HG03558 (cell line): Measurements from ENCODE around the gene U2AF1L4.
"Not testable (repeated sequence)": the region's sequence is repeated elsewhere in the genome, so short reads cannot be mapped to it uniquely, and the experiment has no call there.

ENCODE experiments used
- ATAC-seq: cut with Tn5 transposase; IDR thresholded peaks from one replicate; pipeline ENCODE4 v1.9.1; 2021; ENCODE audit warnings: moderate number of reproducible peaks; ENCODE audit not compliant: unreplicated experiment; ENCODE audit errors: extremely low read depth

U2AF1L4 gene

GRCh38 chr19:35781650-35782049 lies 36.4 kb upstream of the U2AF1L4 start:
- ATAC-seq: no peak

GRCh38 chr19:35780717-35781116 lies 35.5 kb upstream of the U2AF1L4 start:
- ATAC-seq: no peak

DNA sequence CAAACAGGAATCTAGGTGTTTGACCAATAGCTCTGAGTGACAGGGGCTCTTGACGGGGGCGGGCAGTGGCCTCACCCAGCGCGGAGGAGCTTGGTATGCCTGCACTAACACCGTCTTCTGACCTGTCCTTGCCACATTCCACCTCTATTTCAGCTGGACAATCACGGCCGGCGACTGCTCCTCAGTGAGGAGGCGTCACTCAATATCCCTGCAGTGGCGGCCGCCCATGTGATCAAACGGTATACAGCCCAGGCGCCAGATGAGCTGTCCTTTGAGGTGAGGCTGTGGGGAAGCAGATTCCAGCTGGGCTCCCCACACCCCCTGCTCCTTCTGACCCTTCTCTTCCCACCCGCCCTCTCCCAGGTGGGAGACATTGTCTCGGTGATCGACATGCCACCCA lies 34.8 kb upstream of the U2AF1L4 start:
- ATAC-seq: no peak

DNA sequence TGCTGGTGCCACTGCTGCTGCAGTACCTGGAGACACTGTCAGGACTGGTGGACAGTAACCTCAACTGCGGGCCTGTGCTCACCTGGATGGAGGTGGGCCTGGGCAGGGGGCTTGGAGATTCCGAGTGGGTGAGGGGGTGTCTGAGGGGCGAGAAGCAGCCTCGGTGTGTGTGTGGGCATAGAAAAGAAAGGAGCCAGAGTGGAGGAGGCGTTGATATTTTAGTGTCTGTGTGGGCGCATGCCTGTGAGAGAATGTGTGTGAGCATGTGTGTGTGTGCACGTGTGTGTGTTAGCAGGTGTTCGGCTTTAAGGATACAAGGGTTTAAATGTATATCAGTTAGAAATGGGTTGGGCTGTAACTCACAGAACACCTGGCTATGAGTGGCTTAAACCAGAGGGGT lies 33.8 kb upstream of the U2AF1L4 start:
- ATAC-seq: no peak

GRCh38 chr19:35777961-35778360 lies 32.7 kb upstream of the U2AF1L4 start:
- no peak for ATAC-seq

DNA sequence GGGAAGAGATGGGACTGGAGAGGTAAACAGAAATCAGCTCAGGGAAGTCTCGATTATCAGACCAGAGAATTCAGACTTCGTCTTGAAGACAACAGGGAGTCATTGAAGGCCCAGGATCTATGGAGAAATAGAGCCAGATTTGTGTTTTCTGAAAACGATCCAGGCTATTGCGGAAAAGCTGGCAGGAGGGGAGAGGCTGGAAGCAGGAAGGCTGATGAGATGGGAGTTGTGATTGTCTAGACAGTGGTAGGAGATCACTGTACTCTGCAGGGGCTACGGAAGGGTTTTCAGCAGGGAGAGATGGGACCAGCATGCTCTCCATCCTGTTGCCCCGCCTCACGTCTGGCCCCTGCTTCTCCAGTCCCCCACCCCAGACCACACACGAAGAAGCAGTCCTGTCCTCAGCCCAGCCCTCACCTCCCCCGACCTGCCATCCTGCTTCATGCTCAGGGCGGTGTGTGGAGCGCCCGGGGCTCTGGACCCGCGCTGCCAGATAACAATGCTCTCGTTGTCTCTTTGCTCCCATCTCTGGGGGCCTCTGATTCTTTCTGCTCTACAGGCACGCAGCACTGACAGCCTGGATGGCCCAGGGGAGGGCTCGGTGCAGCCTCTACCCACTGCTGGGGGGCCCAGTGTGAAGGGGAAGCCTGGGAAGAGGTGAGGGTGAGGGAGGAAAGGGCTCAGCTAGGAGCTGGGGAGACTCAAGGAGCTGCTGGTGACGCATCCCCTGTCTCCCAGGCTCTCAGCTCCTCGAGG lies 32.0 kb upstream of the U2AF1L4 start:
- no peak for ATAC-seq

DNA sequence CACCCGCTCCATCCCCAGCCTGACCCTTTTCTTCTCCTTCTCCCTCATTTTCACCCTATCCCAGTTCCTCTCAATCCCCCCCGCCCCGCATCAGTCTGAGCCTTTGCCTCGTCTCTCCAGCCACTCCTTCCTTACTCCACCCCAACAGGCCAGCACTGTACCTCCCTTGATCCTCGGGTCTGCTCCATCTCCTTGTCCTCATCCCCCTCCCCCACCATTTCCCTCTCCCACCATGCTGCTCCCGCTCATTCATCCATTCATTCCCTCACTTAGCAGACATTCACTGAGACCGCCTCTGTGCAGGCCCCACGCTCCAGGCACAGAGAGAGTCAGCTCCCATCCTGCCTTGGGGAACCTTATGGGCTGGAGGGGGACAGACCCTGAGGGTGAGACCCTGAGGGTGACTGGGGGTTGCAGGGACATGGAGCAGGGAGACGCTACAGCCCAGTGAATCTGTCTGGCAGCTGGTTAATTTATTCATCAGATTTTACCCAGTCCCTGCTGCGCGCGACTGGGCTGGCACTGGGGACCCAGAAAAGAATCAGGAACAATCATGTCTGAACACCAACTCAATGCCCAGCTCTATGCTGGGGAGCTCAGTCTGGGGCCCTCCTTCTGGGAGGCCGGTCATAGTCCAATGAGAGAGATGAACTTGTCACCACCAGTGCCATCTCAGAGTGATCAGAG lies 31.0 kb upstream of the U2AF1L4 start:
- ATAC-seq: no peak

DNA sequence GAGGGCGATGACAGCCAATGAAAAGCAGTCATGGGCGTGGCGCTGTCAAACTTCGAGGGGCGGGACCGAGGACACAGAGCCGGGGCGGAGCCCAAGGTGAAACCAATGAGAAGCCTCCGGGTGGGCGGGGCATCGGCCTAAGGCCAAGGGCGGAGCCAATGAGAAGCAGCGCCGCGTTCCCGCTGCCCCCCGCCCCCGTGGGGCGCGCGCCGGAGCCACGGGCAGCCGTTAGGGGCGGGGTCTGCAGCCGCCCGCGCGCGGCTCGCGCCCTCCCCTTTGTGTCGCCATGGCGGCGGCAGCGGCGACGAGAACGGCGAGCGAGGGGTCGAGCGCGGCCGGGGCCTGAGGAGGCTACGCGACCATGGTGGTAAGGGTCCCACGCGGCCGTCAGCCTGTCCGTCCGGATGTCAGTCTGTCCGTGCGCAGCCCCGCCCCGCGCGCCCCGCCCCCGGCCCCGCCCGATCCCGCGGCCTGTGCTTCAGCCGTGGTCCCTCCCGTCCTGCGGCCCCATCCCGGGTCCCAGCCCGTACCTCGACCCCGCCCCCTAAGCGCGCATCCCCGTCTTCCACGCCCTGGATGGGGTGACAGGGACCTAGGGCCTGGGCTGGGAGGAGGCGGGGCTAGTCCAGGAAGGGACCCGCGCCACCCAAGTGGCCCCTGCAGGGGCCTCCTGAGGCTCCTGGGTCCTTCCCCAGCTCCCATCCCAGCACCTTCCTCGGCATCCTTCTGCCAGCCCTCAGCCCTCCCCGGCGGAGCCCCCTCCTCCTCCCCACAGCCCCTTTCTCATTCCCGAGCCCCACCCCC lies 30.3 kb upstream of the U2AF1L4 start, which contains the start of gene ARHGAP33:
Gene ARHGAP33, plus strand, starts transcription at position 267 of the 804 bp plus-strand sequence. Its CDS starts 95 bp downstream, at position 362.
- ATAC-seq: peak; percentile 87

GRCh38 chr19:35775046-35775297 lies 29.8 kb upstream of the U2AF1L4 start:
- no peak for ATAC-seq

DNA sequence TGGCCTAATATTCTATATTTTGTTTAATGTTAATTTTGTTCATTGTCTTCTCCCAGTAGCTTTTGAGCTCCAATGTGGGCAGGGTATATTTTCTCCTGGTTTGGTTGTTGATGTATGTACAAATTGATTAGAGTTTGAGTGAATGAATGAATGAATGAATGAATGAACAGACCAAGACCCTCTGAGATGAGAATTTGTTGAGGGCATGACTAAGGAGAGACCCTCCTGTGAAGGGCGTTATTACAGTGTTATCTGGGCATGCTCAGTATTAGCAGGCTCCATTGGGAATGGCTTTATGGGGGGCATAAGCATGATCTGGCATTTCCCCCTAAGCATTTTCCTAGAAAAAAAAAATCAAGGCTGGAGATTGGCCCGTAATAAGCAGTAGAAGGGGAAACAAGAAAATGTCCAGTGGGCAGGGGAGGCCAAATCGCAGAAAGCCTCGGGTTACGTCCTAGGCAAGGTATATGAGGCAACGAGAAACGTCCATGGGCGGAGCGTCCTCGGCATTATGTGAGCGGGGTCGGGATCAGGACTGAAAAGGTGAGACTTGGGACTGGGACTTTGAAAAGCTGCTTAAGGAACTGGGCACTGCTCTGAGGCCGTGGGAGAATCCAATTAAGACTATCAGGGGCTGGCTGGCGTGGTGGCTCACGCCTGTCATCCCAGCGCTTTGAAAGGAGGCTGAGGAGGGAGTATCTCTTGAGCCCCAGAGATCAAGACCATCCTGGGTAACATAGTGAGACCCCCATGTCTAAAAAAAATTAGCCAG lies 29.2 kb upstream of the U2AF1L4 start:
- no peak for ATAC-seq

- no peak for ATAC-seq
These were observed 28.0 kb upstream of the U2AF1L4 start for GRCh38 chr19:35773020-35773806.

DNA sequence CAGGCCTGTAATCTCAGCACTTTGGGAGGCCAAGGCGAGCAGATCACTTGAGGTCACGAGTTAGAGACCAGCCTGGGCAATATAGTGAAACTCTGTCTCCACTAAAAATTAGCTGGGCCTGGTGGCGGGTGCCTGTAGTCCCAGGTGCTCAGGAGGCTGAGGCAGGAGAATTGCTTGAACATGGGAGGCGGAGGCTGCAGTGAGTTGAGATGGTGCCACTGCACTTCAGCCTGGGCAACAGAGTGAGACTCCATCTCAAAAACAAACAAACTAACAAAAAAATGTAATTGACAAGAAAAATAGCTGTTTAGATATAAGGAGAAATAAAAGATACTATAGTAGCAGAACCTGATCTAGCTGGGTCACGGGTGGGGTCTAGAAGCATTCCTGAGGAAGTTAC lies 27.1 kb upstream of the U2AF1L4 start:
- not testable (repeated sequence) for ATAC-seq

GRCh38 chr19:35768082-35768421 lies 22.8 kb upstream of the U2AF1L4 start:
- no peak for ATAC-seq

DNA sequence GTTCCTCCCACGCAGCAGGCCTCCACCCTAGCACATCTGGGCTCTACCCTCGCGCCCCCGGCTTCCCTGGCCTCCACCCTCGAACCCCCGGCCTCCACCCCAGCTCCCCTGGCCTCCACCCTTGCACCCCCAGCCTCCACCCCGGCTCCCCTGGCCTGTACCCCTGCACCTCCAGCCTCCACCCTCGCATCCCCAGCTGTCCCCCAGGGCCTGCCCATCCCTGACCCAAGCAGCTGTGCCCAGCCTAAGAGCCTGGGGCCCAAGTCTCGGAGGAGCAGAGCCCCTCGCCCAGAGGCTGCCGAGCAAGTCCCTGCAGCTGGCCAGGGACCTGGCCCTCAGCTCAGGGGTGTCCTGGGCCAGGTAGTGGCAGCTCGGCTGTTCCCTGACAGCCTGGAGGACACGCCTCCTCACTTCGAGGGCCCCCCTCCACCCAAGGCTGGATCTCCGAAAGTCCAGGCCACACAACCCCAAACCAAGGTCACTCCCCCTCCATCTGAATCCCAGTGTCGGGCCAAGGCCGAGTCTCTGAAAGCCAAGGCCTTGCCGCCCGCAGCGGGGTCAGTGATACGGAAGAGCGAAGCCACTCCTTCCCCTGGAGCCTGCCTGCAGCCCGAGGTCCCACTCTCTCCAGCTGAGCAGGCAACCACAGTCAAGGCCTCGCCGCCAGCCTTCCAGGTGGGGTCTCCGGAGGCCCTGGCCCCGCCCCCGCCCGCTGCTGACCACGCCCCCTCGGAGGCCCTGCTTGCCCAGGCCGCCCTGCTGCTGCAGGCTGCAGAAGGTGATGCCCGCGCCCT lies 22.3 kb upstream of the U2AF1L4 start:
- ATAC-seq: no peak

DNA sequence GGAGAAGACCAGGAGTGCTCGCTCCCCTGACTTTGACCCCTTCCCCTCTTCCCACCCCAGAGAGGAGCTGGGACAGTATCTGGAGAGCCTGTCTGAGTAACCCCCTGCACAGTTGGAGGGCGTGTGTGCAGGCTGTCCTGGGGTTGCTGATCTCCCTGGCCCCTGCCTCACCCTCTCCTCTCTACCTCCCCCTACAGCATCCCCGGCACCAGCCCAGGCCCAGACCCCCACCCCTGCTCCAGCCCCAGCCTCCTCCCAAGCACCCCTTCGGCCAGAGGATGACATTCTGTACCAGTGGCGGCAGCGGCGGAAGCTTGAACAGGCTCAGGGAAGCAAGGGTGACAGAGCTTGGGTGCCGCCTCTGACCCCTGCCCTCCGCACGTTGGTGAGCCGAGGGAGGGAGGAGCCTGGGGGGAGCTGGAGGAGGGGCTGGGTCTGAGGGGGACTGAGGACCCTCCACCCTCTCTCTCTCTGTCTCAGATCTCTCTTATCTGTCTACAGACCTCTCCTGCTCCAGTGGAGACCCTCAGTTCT lies 21.4 kb upstream of the U2AF1L4 start:
- no peak for ATAC-seq

- ATAC-seq: no peak
These were observed 19.5 kb upstream of the U2AF1L4 start for GRCh38 chr19:35764432-35765315.

DNA sequence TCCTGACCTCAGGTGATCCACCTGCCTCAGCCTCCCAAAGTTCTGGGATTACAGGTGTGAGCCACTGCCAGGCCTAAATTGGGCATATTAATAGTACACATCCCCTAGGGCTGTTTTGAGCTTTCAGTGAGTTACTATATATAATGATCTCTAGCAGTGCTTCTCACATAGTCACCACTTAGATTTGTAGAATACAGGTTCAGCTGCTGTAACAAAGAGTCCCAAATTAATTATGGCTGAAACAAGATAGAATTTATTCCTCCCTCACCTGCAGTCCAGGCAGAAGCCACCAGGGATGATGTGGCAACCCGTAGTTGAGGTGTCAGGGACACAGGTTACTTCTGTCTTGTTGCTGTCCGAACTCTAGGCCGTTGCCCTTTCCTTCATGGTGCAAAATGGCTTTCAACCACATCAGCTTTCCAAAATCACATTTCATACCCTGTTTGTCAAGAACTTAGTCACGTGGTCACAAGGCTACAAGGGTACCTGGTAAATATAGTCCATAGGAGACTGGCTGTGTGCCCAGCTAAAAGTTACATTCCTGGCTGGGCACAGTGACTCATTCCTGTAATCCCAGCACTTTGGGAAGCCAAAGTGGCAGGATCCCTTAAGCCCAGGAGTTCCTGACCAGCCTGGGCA lies 15.6 kb upstream of the U2AF1L4 start:
- ATAC-seq: no peak
